Central memory CD4-positive, alpha-beta T cell (primary cell): Measurements from ENCODE around the gene SGF29.
"Not testable (repeated sequence)": the region's sequence is repeated elsewhere in the genome, so short reads cannot be mapped to it uniquely, and the experiment has no call there.

Experiments
- DNase-seq: peaks from one replicate; pipeline ENCODE4 v3.0.0; 2022
- total RNA-seq, 3 experiments: gene quantifications; one replicate each; lab custom pipeline; 2026; lab: John Stamatoyannopoulos, UW

SGF29 gene
- total RNA-seq, result 25.3 to 34.3 (median 28.7) reads per million in 3 experiments

DNA sequence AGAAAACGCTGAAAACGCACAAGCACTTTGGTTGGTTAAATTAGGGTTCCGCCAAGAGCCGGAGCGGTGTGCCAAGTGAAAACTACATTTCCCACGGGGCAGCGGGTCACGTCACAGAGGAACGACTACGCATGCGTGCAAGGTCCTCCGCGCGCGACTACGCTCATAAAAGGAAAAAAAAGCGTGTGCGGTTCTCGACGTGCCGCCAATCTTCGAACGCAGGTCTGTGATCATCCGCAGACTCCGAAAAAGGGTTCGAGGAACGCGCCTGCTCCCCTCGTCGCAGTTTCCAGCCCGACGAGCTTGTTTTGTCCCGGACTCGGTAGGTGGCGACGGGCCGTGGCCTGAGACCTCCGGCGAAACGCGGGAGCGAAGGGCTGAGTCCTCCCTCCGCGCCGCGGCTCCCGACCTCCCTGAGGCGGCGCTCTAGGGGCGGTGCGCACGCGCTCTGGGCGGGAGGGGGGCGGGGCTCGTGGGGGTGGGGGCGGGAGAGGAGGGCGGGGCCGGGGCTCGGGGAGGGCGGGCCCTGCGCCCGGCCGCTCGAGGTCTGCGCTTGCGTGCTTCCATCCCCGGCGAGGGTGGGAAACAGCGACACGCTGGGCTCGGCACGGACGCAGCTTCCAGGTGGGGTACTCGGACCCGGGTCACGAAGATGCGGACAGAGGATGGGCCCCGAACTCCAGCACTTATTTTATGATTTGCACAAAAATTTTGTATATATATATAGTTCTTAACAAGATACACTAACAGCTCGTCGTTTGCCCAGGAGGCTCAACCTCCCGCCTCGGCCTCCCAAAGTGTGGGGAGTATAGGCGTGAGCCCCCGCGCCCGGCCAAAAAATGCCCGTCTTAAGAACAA is at the start of gene SGF29:
TSS of gene SGF29 (plus strand) at position 145 of the 858 bp plus-strand sequence. CDS start 27,150 bp downstream, outside the sequence.
- peak; percentile 93 for DNase-seq

DNA sequence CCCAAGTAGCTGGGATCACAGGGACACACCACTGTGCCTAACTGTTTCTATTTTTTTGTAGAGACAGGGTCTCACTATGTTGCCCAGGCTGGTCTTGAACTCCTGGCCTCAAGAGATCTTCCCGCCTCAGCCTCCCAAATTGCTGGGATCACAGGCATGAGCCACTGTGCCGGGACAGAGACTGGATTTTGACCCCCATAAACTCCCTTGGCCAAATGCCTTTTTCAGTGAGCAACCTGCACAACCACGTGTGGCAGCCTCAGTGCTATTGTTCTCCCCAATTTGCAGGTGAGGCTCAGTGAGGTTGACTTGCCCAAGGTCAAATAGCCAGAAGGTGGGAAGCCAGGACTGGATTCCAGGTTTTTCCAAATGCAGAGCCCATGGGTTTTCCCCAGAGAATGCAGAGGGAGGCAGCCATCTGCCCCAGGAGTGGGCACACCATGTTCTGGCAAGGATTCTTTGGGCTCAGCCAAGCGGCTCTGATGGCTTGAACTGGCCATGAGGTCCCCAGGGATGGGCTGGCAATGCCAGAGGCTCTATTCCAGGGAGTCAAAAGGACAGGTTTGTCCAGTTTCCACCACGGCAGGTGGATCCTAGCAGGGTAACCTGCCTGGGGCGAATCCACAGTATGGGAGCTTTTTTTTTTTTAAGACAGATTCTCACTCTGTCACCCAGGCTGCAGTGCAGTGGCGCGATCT is 48.9 kb upstream of the SGF29 start:
- DNase-seq, result no peak

DNA sequence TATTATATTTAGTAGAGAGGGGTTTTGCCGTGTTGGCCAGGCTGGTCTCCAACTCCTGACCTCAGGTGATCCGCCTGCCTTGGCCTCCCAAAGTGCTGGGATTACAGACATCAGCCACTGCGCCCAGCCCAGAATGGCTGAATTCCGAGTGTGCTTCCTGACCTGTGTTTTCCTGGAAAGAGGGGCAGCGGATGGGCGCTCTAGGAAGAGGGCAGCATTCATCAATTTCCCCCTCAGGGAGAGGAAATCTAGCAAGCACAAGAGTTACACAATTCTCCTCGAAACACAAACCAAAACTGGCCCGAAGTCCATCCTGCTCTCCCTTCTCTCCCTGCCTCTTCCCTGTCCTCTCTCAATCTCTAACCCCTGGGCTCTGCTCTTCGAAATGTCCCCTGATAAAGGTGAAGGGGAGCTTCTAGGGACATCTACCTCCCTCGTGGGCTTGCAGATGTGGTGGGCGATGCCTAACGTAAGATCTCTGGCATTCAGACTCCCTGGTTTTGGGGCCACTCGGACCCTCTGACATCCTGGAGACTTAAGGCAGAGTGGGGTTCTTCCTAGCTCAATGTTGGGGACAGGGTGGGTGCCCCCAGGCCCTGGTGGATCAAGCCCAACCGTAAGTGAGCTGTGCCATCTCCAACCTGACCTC is 48.1 kb upstream of the SGF29 start:
- DNase-seq, result no peak

DNA sequence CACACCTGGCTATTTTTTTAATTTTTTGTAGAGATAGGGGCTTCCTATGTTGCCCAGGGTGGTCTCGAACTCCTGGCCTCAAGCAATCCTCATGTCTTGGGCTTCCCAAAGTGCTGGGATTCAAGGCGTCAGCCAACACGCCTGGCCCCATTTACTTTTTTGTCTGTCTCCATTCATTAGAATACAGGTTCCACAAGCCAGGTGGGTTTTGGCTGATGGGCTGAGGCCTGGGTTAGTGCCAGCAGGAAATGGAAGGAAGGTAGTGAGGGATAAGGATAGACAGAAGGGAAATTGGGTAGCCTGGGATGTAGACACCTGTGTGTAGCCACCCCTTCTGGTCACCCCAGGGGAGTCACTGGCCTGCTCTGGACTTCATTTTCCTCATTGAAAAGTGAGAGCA is 42.7 kb upstream of the SGF29 start:
- DNase-seq, result no peak

DNA sequence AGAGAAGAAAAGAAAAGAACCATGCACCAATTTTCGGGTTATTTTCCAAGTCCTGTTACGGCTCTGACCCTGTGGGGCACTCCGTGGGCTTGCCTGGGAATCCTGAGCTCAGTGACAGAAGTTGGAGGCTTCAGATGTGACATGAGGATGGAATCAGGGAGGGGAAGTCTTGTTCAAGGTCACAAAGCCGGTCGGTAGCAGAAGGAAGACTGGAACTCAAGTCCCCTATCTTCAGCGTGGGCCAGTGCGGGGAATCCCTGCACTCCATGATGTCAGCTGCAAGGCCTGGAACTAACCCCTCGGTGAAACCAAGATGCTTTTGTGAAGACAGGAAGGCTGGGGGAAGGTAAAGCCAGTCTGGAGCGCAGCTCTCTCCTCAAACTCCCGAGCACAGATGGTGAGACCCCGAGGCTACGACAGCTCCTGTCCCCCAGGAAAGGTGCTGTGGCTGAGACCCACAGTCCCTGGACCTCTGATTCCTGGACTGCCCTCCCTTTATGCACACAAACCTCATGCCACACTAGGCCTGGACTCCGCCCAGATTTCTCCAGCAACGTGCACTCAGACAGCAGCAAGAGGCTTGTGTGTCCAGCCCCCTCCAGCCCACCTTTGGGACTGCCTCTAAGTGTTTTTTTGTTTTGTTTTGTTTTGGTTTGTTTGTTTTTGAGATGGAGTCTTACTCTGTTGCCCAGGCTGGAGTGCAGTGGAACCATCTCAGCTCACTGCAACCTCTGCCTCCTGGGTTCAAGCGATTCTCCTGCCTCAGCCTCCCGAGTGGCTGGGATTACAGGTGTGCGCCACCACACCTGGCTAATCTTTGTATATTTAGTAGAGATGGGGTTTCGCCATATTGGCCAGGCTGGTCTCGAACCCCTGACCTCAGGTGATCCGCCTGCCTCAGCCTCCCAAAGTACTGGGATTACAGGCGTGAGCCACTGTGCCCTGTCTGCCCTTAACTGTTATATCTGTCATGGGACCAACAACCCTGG is 41.6 kb upstream of the SGF29 start:
- no peak for DNase-seq

DNA sequence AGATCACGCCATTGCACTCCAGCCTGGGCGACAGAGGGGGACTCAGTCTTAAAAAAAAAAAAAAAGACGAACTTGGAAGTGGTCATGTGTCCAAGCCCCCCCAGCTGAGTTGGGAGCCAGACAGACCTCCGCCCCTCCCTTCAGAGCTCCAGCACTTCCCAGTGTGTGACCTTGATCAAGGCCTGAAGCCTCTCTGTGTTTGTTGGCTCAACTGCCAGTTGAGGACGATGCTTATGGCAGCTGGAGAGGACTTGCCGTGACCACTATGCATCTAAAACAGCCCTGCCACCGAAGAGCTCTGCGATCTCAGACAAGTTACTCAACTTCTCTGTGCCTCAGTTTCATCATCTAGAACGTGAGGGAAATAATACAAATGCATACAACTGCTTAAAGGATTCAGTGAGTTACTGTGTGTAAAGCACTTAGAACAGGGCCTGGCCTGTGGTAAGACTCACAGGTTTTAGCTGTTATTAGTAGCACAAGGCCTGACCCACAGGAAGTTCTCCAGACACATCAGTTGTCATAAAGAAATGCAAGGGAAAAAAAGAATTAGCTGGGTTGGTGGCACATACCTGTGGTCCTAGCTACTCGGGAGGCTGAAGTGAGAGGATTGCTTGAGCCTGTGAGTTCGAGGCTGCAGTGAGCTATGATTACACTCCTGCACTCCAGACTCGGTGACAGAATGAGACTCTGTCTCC is 40.1 kb upstream of the SGF29 start:
- no peak for DNase-seq

DNA sequence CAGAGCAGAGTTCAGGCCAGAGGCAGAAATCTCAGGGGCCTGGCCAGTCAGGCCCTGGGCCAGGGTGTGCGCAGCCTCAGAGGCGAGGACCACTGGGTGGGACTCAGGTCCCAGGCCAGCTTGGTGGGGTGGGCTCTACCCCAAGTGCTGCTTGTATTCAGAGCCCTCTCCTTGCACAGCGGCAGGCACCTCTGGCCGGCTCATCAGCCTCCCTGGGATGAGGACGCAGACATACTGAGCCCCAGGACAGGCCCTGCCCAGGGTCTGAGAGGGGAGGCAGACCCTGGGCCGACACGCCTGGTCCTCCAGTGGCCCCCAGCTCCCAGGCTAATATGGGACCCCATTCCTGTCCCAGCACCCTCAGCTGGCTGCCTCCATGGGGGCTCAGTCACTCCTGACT is 39.5 kb upstream of the SGF29 start:
- DNase-seq, result no peak

DNA sequence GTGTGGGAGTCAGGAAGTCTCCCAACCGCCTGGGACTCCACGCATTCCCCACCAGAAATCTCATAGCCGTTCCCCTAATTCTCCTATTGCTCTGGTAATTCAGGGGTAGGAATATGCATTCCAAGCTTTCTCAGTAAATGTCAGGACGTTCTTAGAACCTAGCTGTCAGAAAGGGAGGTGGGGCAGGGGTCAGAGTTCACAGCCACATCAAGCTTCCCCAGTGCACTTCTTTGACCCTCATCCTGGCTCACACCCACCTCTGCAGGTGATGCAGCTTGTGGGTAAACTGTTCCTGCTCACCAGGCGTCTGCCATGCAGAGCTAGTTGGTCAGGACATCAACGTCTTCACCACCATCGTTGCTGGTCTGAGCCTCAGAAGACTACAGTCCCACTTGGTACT is 33.0 kb upstream of the SGF29 start:
- no peak for DNase-seq

DNA sequence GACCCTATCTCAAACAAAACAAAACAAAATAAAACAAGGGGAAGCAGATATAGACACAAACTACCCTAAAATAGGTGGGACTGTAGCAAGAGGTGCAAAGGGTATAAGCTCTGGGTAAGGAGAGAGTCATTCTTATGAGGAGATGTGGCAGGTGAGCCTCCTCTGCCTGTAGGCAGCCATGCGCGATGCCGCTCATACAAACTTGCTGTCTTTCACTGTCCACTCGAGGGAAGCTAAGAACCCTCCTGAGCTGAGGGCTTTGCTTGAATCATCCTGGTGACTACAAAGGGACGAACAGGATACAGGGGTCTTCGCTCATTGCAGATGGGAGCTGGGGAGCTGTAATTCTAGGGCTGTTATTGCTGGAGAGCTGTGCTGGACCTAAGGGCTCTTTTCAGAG is 32.3 kb upstream of the SGF29 start:
- no peak for DNase-seq

DNA sequence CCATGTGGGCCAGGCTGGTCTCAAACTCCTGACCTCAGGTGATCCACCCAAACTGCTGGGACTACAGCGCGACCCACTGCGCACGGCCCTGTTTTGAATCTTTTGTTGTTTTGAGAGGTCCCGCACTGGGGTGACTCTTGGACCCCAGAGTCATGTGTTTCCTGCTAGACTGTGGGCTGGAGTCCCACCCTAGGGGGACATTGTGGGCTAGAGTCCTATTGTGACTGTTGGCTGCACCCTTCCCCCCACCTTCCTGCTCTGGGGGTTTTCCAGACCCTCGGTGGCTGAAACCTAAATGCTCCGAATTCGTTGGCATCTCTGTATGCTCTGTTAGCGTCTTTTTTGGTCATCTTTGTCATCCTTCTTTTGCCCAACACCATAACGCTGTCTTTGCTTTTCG is 30.9 kb upstream of the SGF29 start:
- no peak for DNase-seq

DNA sequence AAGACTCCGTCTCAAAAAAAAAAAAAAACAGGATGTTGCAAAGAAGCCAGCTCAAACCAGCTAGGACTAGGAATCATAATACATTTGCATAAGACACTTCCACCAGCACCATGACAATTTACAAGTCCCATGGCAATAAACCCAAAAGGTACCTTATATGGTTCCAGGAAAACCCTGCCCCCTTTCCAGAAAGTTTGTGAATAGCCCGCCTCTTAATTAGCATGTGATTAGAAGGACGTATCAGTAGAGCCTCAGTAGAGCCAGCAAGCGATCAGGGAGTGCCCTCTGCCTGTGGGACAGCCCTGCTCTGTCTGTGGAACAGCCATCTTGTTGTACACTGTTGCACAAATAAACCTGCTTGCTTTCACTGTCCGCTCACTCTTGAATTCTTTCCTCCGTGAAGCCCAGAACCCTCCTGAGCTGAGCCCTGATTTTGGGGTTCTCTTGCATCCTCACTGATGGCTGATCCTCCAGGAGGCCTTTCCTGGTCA is 29.0 kb upstream of the SGF29 start:
- no peak for DNase-seq

DNA sequence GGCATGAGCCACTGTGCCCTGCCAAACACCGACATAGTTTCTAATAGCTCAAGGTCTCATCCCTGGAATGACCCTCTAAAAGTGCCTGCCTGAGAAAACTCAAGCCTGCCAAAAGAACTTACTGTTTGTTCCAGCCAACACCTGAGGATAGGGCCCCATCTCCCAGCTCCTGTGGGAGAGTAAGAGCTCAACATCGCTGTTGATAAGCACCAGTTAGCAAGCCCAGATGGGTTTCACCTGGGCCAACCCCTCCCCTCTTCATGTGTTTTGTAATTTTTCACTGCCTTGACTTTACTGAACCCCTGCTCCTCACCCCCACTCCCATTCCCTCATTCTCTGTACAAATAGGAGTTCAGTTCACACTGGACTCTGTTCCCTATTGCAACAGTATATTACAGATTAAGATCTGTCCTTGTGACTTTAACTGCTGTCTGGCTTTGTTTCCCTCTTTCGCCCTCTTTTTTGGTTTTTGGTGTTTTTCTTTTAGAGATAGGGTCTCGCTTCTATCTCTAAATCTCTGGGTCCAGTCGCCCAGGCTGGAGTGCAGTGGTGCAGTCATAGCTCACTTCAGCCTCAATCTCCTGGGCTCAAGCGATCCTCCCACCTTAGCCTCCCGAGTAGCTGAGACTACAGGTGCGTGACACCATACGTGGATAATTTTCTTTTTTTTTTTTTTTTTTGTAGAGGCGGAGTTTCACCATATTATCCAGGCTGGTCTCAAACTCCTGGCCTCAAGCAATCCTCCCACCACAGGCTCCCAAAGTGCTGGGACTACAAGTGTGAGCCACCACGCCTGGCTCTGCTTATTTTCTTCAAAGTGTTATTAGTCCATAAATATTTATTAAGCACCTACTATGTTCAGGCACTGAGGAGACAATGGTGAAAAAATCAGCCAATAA is 27.3 kb upstream of the SGF29 start:
- no peak for DNase-seq

DNA sequence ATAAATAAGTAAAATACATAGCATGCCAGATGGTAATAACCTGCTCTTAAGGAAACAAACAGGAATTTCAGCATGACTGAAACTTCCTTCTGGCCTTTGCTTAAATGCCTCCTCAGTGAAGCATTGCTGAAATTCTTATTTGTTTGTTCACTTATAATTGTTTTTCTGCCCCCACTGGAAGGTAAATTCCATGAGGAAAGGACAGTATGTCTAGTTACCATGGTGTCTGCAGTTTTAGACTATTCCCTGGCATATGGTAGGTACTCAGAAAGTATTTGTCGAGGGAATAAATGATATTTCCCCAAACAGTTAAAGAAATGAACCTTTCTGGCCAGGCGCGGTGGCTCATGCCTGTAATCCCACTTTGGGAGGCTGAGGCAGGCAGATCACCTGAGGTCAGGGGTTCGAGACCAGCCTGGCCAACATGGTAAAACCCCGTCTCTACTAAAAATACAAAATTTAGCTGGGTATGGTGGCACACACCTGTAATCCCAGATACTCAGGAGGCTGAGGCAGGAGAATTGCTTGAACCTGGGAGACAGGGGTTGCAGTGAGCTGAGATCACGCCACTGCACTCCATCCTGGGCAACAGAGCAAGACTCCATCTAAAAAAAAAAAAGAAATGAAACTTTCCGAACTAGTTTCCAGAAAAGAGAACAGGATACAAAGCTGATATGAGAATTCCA is 26.5 kb upstream of the SGF29 start:
- not testable (repeated sequence) for DNase-seq

DNA sequence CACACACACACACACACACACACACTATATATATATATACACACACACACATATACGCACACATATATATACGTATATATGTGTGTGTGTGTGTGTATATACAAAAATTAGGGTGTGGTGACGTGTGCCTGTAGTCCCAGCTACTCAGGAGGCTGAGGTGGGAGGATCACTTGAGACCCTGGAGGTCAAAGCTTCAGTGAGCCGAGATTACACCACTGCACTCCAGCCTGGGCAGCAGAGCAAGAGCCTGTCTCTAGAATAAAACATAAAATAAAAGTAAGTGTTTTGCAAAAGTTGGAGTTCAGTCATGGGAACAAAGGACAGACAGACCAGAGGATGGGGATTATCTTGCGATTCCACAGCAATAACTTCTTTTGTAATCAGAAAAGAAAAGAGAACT is 25.7 kb upstream of the SGF29 start:
- no peak for DNase-seq

DNA sequence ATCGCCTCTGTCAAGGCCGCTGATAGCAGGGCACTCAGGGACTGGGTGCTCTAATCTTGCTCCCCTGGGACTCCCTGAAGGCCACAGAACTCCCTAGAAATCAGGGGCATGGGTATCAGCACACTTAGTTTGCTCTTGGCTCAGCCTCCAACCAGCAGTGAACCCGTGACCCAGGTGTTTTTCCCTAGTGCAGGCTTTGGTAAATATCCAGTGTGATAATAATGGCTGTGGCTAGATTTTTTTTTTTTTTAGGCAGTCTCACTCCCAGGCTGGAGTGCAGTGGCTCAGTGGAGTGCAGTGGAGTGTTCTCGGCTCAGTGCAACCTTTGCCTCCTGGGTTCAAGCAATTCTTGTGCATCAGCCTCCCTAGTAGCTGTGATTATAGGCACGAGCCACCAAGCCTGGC is 25.3 kb upstream of the SGF29 start:
- DNase-seq, result no peak

DNA sequence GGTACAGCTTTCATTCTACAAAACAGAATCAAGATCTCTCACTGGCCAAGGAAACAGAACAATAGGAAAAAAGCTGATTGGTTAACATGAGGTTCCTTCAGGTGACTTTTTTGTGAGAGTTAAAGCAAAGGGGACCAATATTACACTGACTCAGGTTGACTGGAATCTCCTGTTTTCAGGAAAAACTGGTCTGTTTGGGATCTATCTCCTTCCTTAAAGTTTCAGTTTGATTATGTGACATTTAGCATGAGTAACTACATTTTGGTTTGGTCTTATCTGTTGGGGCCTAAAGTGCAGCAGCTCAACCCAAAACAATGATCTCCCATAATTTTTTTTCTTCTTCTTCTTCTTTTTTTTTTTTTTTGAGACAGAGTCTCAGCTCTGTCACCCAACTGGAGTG is 24.6 kb upstream of the SGF29 start:
- DNase-seq, result no peak

DNA sequence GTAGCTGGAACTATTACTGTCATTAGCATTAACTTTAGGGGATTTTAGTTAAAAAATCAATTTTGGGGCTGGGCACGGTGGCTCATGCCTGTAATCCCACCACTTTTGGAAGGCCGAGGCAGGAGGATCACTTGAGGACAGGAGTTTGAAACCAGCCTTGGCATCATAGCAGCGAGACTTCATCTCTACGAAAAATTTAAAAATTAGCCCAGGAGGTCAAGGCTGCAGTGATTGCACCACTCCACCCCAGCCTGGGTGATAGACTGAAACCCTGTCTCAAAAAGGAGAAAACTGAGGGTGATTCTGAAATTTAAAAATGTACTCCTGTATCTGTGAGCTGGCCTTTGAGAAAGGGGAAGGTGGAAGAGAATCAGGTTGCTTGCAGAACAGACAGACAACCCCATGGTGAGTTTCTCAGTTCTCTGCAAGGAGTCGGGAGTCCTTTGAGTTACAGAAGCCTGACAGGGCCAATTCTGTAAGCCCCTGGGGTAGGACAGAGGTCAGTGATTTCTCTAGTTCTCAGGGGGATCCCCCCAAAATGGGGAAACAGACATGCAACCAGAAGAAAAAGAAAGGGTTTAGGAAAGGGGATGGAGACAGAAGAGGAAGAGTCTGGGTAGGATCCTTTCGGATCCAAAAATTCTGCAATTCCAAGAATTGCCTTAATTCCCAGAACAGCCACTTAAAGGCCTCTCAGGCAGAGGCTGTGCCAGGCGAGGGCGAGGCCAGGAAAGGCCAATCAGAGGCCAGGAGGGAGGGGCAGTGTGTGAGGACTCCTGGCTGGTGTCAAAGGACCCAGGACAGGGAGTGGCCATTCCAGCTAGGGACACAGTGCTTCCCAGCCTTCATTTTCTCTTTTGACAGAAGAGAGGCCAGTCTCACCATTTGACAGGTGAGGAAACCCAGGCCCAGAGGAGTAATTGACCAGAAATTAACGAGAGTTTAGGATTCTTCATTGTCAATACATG is 21.7 kb upstream of the SGF29 start:
- DNase-seq, result no peak

DNA sequence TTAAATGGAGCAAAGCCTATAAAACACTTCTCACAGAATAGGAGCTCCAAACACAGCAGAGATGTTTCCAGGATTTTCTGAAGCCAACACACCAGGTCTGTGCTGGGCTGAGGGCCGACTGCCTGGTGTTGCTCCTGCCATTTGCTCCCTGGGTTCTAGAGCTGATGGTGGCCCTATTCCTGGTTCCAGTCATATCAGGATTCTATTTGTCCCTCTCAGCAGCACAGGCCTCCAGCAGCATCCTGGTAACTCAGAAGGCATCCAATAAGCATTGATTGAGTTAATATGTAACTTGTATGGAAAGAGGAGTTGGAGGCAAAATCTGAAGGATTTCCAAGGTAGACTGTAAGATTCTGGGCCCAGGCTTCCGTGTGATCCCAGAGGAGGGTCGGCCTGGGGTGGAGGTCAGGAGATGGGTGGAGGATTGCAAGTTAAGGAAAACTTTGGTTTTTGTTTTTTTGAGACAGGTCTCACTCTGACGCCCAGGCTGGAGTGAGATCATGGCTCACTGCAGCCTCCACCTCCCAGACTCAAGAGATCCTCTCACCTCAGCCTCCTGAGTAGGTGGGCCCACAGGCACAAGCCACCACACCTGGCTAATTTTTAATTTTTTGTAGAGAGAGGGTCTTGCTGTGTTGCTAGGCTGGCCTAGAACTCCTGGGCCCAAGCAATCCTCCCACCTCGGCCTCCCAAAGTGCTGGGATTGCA is 20.6 kb upstream of the SGF29 start:
- DNase-seq, result no peak
